ENCODE data around the gene EFCAB12. TPM values are rescaled to one million over a fixed set of nuclear protein-coding genes. Genes with fewer than 3 reads are reported as not detected.

Gene EFCAB12
- total and polyA plus RNA-seq, 2 of the 4 experiments (the other 2 are of a cell fraction), result under 0.01 to 0.17 TPM

- no peak; the same call in 1 of the 2 replicates for TF ChIP-seq USF2 (IDR thresholded peaks at IDR 0.05; ENCODE audit: low read depth, low read length)
Observed at GRCh38 chr3:129439817-129440617, 11.6 kb upstream of the EFCAB12 start, which contains the start of the genes IFT122 and MBD4 (continued).

- Histone ChIP-seq H3K27ac (ENCODE audit: insufficient read depth, low read length) (peak overlapping the region; percentile 76), H3K4me2 (ENCODE audit: low read depth, low read length) (peak overlapping the region; percentile 71), H2BK120ac (ENCODE audit: low read depth, low read length) (peak overlapping the region; percentile 52; the same call in 1 of the 2 replicates), H3K9me1 (ENCODE audit: insufficient read depth, low read length) (peaks cover 6% of the 10 kb centered on the region; the same call in 1 of the 2 replicates), H3K4ac (ENCODE audit: low read depth, low read length) (peak overlapping the region; percentile 80), H3K9me3 (ENCODE audit: control insufficient read depth, insufficient read depth, low read length) (no peaks in the 10 kb centered on the region), H4K20me1 (ENCODE audit: insufficient read depth, low read length) (no peaks in the 10 kb centered on the region), H2BK5ac (ENCODE audit: low read depth, low read length, poor library complexity, severe bottlenecking) (peak overlapping the region; percentile 64), H2AK9ac (replicated peaks; ENCODE audit: low read depth, low read length, poor library complexity) (peak overlapping the region; percentile 90), H3K27me3 (ENCODE audit: control insufficient read depth, insufficient read depth, low read length) (no peaks in the 10 kb centered on the region), H3K9ac (ENCODE audit: low read depth, low read length) (peak overlapping the region; percentile 95), H3K4me3 (ENCODE audit: insufficient read depth, low read depth, low read length) (peak overlapping the region; percentile 68), H3K23ac (ENCODE audit: low read depth, low read length) (peak overlapping the region; percentile 75), H3K36me3 (ENCODE audit: control insufficient read depth, insufficient read depth, low read length) (peaks cover 10% of the 10 kb centered on the region), H2BK20ac (ENCODE audit: low read depth, low read length) (no peak overlapping the region), H4K8ac (ENCODE audit: low read depth in 2 of 2, low read length in 2 of 2) (peak overlapping the region; percentile 64 to 85), H2BK15ac (ENCODE audit: low read depth, low read length) (peak overlapping the region; percentile 55; the same call in 1 of the 3 replicates), H3K4me1 (ENCODE audit: control insufficient read depth, insufficient read depth, low read length) (peaks cover 4% of the 10 kb centered on the region), H3K18ac (ENCODE audit: low read depth, low read length) (peak overlapping the region; percentile 56), H2AFZ (replicated peaks; ENCODE audit: low read length, poor library complexity) (peak overlapping the region; percentile 97), H3K79me1 (ENCODE audit: low read depth in 1 of 2, low read length in 2 of 2) (peaks cover 27 to 72% of the 10 kb centered on the region in 2 experiments), H4K91ac (ENCODE audit: insufficient read depth, low read depth, low read length) (peak overlapping the region; percentile 90), H4K5ac (ENCODE audit: low read depth, low read length) (peak overlapping the region; percentile 48; the same call in 1 of the 2 replicates), H3K56ac (ENCODE audit: extremely low read depth, insufficient read depth, low read length) (peak overlapping the region; percentile 75), H3K14ac (replicated peaks; ENCODE audit: low read depth, low read length) (peak overlapping the region; percentile 84), H2AK5ac (ENCODE audit: low read depth, low read length) (peak overlapping the region; percentile 71)
- in situ Hi-C loops (cut with MboI; ENCODE audit: low sequenced_read_pairs), result no loop called here
- dilution Hi-C loops (cut with HindIII; ENCODE audit: low sequenced_read_pairs, unreplicated experiment), result no loop called here
- CTCF ChIA-PET, result no interaction called here
- BruUV-seq (replicated peaks), result no TSS peak
- peak; percentile 31 for TF ChIP-seq RCOR1 (IDR thresholded peaks at IDR 0.05; ENCODE audit: insufficient replicate concordance, low read length)
- TF ChIP-seq MAFK (IDR thresholded peaks at IDR 0.05; ENCODE audit: low read depth, low read length), result no peak
- intact Hi-C loops (cut with micrococcal nuclease), result no loop called here
- POLR2A ChIA-PET (ENCODE audit: unreplicated experiment), result interaction anchor here (0.5 to 0.7 kb wide), 4 partner anchors 64 to 445 kb away, joined by 3 to 8 read pairs (median 3); no protein-coding TSS in a partner anchor
- 0% methylated on average over 11 of the region's 17 CpGs; no CpG with 5 or more reads in 1 of the 2 experiments for WGBS, 2 experiments (ENCODE audit: extremely low coverage in 2 of 2, insufficient read length in 1 of 2)
- DNase-seq, result no peak
- ATAC-seq (ENCODE audit: low read depth), result 0 out of 2 replicates have a peak, but pooled peaks have one; percentile 2
Observed at GRCh38 chr3:129439226-129439816, 10.9 kb upstream of the EFCAB12 start.
